HG02610 (cell line): ENCODE measurements around the gene KPRP.

Experiments
- ATAC-seq: cut with Tn5 transposase; IDR thresholded peaks from one replicate; pipeline ENCODE4 v1.9.1; 2021; ENCODE audit warnings: mild to moderate bottlenecking, moderate library complexity; ENCODE audit not compliant: unreplicated experiment

KPRP gene

GRCh38 chr1:152757747-152758146, at the start of gene KPRP:
TSS of gene KPRP (plus strand) at chr1:152758025. CDS start at chr1:152759589, 1,564 bp downstream.
- ATAC-seq, result no peak

GRCh38 chr1:152718238-152718637, 39.6 kb upstream of the KPRP start:
- ATAC-seq, result no peak

- ATAC-seq, result no peak
These were observed 32.6 kb upstream of the KPRP start for GRCh38 chr1:152725261-152725660.

DNA sequence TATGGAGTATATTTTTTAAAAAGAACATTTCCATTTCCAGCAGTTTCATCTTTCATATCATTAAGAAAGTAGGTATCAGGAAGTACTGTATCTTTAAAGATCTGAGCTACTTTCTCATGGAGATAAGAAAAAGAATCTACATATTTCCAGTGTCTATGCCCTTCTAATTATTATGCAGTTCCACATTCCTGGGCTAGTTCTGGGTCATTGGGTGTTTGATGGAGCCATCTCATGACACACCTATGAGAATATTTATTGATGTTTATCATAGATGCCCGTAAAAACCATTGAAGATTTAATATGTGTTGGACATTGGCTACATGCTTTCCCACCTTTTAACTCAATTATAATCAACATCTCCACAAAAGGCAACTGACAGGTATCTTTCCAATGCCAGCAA, 28.8 kb upstream of the KPRP start:
- ATAC-seq, result no peak

GRCh38 chr1:152735648-152736047, 22.2 kb upstream of the KPRP start:
- no peak for ATAC-seq

GRCh38 chr1:152737997-152738396, 19.8 kb upstream of the KPRP start:
- ATAC-seq, result no peak

DNA sequence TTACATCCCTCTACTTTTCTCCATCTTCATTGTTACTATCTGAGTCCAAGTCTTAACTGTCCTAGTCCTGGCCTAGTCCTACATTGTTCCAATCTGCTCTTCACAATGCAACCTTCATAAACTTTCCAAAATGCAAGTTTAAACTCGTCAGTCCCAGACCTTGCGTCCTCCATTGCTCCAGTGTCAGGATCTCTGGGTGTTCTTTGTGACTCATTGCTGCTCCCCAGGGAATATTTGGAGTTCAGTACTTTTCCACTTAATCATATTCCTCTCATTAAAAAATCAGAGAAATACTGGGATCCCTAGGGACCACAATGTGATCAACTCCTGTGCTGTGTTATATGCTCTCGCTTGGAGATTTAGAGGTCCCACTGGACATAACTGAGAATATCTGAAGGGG, 18.0 kb upstream of the KPRP start:
- ATAC-seq, result no peak

- ATAC-seq, result no peak
These were observed 16.2 kb upstream of the KPRP start for GRCh38 chr1:152741656-152742055.

DNA sequence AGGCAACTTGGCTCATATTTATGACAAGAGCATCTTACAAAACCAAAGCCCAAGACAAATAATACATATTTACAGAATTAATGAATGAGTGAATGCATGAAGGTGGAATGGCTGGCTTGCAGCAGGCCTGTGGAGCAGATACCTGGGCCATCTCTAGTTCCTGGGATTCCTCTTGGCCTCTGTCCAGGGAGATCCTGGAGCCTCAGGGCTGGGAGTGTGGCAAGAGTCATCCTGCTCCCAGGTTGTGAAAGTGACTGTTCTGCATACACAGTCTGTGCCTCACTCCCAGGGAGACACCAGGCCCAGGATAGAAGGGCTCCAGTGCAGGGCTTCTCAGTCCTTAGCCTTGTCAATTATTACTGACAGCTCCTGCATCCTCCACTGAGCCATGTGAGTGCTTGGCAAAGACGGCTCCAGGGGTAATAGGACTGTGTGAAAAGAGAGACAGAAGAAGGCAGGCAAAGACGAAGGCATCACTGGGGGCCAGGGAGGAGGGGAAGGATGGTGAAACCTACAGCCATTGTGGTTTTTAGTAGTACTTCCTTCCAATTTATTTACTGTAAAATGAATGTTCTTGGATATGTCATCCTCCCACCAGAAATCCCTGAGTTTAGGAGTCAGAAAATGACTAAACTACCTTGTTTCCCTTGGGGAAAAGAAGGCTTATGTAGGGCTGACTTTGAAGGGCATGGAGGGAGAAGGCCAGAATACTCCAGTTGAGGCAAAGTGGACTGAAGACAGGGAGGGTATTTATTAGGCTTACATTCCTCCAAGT, 14.3 kb upstream of the KPRP start:
- no peak for ATAC-seq

DNA sequence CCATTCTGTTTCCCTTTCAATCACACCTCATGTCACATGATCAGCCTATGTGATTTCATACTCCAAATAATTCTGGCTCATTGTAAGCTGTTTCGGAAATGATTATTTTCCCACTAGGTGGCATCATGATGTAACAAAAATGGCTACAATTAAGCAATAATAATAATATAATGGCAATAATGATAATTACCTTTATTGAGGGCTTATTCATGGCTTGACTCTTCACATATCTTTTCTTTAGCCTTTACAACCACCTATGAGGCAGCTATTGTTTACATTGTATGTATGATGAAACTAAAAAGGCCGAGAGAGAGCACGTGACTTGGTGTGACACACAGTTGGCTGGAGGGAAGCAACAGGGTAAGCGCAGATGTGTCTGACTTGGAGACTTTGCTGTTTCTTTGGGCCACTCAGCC, 12.5 kb upstream of the KPRP start:
- no peak for ATAC-seq

DNA sequence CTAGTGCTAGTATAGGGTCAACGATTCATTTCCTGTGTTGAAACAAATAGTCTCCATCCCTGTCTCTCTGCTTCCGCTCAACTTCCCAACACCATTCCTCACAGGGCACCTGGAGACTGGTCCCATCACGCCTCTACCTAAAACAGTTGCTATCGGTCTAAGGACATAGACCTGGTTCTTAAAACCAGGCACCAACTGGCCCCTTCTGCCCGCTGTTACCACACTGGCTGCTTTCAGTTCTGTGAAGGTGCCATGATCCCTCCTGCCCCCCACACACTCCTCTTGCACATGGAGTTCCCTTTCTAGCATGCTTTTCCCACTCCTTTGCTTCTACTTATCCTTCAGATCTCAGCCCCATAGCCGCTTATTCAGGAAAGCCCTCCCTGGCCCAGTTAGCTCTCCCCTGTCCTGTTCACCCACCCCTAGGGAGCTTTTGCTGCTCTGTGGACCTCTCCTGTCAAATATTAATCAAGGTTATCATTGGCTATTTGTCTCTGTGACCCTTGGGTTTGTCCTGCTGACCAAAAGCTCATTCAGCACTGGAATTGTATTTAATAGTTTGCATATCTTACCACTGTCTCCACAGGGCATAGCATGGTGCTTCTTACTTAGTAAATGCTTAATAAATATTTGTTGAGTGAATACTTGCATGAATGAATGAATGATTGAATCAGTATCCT, 11.9 kb upstream of the KPRP start:
- no peak for ATAC-seq

- no peak for ATAC-seq
These were observed 10.0 kb upstream of the KPRP start for GRCh38 chr1:152747831-152748230.

DNA sequence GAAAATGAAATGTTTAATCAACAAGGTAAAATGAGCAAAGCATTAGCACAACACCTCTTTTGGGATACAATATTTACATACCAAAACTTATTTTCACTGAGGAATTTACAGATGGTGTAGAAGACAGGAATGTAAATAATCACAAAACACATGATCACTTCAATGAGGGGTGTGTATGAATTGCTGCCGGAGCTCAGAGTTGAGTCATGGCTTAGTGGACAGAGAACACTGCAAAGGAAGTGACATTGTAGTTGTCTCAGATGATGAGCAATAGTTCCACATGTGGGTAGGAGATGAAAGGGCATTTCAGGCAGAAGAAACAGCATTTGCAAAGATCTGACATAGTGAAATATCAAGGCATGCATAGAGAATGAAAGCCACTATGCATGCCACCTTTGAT, 5.6 kb upstream of the KPRP start:
- ATAC-seq, result no peak

GRCh38 chr1:152753586-152753985, 4.2 kb upstream of the KPRP start:
- no peak for ATAC-seq

- ATAC-seq, result no peak
These were observed 953 bp upstream of the KPRP start for GRCh38 chr1:152756872-152757271.

DNA sequence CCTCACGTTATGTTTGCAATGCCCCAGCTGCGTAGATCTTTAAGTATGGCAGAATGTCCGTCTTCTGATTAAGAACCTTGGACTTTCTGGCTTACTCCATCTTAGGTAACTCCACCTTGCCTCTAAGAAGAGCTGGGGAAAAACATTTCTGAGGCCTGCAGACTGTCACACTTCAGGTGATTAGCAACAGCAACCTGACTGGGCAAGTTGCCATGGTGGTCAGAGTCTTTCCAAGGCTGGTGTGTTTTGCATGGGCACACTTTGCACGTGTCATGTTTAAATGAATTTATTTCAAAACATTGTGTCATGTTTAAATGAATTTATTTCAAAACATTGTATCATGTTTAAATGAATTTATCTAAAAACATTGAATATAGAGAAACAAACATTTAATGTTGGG, 811 bp downstream of the KPRP start:
- ATAC-seq, result no peak

DNA sequence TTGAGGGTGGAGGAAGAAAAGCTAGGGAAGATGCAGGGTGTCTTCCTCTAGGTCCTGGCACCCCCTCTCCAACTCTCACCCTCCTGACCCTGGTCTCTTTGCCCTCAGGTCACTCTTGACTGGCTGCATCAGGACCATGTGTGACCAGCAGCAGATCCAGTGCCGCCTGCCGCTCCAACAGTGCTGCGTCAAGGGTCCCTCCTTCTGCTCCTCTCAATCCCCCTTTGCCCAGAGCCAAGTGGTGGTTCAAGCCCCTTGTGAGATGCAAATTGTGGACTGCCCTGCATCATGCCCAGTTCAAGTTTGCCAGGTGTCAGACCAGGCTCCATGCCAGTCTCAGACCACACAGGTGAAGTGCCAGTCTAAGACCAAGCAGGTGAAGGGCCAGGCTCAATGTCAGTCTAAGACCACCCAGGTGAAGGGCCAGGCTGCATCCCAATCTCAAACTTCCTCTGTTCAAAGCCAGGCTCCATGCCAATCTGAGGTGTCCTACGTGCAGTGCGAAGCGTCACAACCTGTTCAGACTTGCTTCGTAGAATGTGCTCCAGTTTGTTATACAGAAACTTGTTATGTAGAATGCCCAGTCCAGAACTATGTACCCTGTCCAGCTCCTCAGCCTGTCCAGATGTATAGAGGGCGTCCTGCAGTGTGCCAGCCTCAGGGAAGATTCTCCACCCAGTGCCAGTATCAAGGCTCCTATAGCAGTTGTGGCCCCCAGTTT, 1.8 kb downstream of the KPRP start:
- ATAC-seq, result no peak

GRCh38 chr1:152760551-152761190, 2.8 kb downstream of the KPRP start:
- no peak for ATAC-seq

GRCh38 chr1:152761609-152762213, 3.9 kb downstream of the KPRP start:
- no peak for ATAC-seq

GRCh38 chr1:152768847-152769533, 11.2 kb downstream of the KPRP start:
- ATAC-seq, result no peak
